Measurements from ENCODE around the gene RARS2. TPM values are rescaled to one million over a fixed set of nuclear protein-coding genes. Genes with fewer than 3 reads are reported as not detected.
"Not testable (repeated sequence)": the region's sequence is repeated elsewhere in the genome, so short reads cannot be mapped to it uniquely, and the experiment has no call there.

The RARS2 gene
- polyA plus RNA-seq, 1 experiment, result 12.4 TPM

GRCh38 chr6:87618531-87618930 lies 28.7 kb upstream of the RARS2 start:
- no peaks in the 10 kb centered on the region for H3K27me3 ChIP-seq (ENCODE audit: control insufficient read depth, insufficient read depth, low read length)
- H3K4me3 ChIP-seq (ENCODE audit: low read depth, low read length), result no peak overlapping the region
- DNase-seq (ENCODE audit: low read depth), result no peak
- H3K36me3 ChIP-seq (ENCODE audit: control insufficient read depth, insufficient read depth, low read length), result peaks cover 2% of the 10 kb centered on the region
- ChIA-PET CTCF (no interaction called here), POLR2A (no interaction called here)
- TF ChIP-seq CTCF (IDR thresholded peaks at IDR 0.05; ENCODE audit: insufficient read depth, low read depth, low read length), result no peak

- H3K36me3 ChIP-seq (ENCODE audit: control insufficient read depth, insufficient read depth, low read length), result peaks cover 2% of the 10 kb centered on the region
- no peak for DNase-seq (ENCODE audit: low read depth)
- ChIA-PET CTCF (interaction anchor here (1.0 to 1.5 kb wide), 3 partner anchors 9 to 12 kb away, joined by 3 to 4 read pairs (median 3); no protein-coding TSS in a partner anchor), POLR2A (no interaction called here)
- H3K27me3 ChIP-seq (ENCODE audit: control insufficient read depth, insufficient read depth, low read length), result no peaks in the 10 kb centered on the region
- TF ChIP-seq CTCF (IDR thresholded peaks at IDR 0.05; ENCODE audit: insufficient read depth, low read depth, low read length), result no peak
- no peak overlapping the region for H3K4me3 ChIP-seq (ENCODE audit: low read depth, low read length)
Measured at GRCh38 chr6:87617405-87617804, 27.6 kb upstream of the RARS2 start.

- CTCF ChIA-PET; H3K4me3 ChIP-seq (ENCODE audit: low read depth, low read length); POLR2A ChIA-PET: not testable (repeated sequence)
Measured at GRCh38 chr6:87613018-87613417, 23.2 kb upstream of the RARS2 start.

GRCh38 chr6:87608802-87609201 lies 19.0 kb upstream of the RARS2 start:
- no peaks in the 10 kb centered on the region for H3K27me3 ChIP-seq (ENCODE audit: control insufficient read depth, insufficient read depth, low read length)
- ChIA-PET POLR2A (no interaction called here), CTCF (no interaction called here)
- H3K36me3 ChIP-seq (ENCODE audit: control insufficient read depth, insufficient read depth, low read length), result peaks cover 4% of the 10 kb centered on the region
- no peak overlapping the region for H3K4me3 ChIP-seq (ENCODE audit: low read depth, low read length)
- no peak for DNase-seq (ENCODE audit: low read depth)
- no peak for TF ChIP-seq CTCF (IDR thresholded peaks at IDR 0.05; ENCODE audit: insufficient read depth, low read depth, low read length)

More at GRCh38 chr6:87613018-87613417, 23.2 kb upstream of the RARS2 start:
- not testable (repeated sequence) for H3K36me3 ChIP-seq (ENCODE audit: control insufficient read depth, insufficient read depth, low read length); H3K27me3 ChIP-seq (ENCODE audit: control insufficient read depth, insufficient read depth, low read length); DNase-seq (ENCODE audit: low read depth)

- Histone ChIP-seq H3K4me3 (ENCODE audit: low read depth, low read length) (no peak overlapping the region), H3K27me3 (ENCODE audit: control insufficient read depth, insufficient read depth, low read length) (no peaks in the 10 kb centered on the region), H3K36me3 (ENCODE audit: control insufficient read depth, insufficient read depth, low read length) (peaks cover 2% of the 10 kb centered on the region; the same call in 1 of the 2 replicates)
- DNase-seq (ENCODE audit: low read depth), result no peak
- TF ChIP-seq CTCF (IDR thresholded peaks at IDR 0.05; ENCODE audit: insufficient read depth, low read depth, low read length), result no peak
- ChIA-PET CTCF (interaction anchor here (0.7 kb wide), 1 partner anchor 23 kb away, joined by 4 read pairs; no protein-coding TSS in a partner anchor), POLR2A (no interaction called here)
Measured at GRCh38 chr6:87606199-87606598, 16.4 kb upstream of the RARS2 start.

GRCh38 chr6:87600576-87600975 lies 10.8 kb upstream of the RARS2 start:
- Histone ChIP-seq H3K36me3 (ENCODE audit: control insufficient read depth, insufficient read depth, low read length) (peaks cover 1% of the 10 kb centered on the region; the same call in 1 of the 2 replicates), H3K4me3 (ENCODE audit: low read depth, low read length) (no peak overlapping the region), H3K27me3 (ENCODE audit: control insufficient read depth, insufficient read depth, low read length) (no peaks in the 10 kb centered on the region)
- no peak for TF ChIP-seq CTCF (IDR thresholded peaks at IDR 0.05; ENCODE audit: insufficient read depth, low read depth, low read length)
- DNase-seq (ENCODE audit: low read depth), result no peak
- POLR2A ChIA-PET, result no interaction called here
- CTCF ChIA-PET, result no interaction called here
